SK-N-SH (cell line): ENCODE measurements around the gene FAM229A. TPM values are rescaled to one million over a fixed set of nuclear protein-coding genes. Genes with fewer than 3 reads are reported as not detected.

Experiments used
- CTCF ChIA-PET: fragments of 300-600, 350-600 bp; formaldehyde crosslinking; extraction: SDS; loops from one replicate; lab custom pipeline; 2021; lab: Yijun Ruan, JAX
- POLR2A ChIA-PET: fragments of 350-600 bp; sonication (Branson Sonifier 250); formaldehyde crosslinking; extraction: SDS; loops from one replicate; lab custom pipeline; 2020; ENCODE audit warnings: antibody characterized with exemption, inconsistent platforms; lab: Yijun Ruan, JAX
- DNase-seq: peaks from one replicate; pipeline ENCODE4 v3.0.0; 2012
- H2AFZ ChIP-seq: fragments of 200-600 bp; sonication (generic); 2 replicates; pipeline ENCODE4 v1.8.1; 2016; ENCODE audit warnings: antibody characterized with exemption, mild to moderate bottlenecking, low read depth
- H3F3A ChIP-seq: fragments of 200-600 bp; sonication (generic); replicated peaks from 2 replicates; pipeline ENCODE3; 2016; ENCODE audit warnings: antibody characterized with exemption, mild to moderate bottlenecking; ENCODE audit not compliant: insufficient read depth
- H3K27ac ChIP-seq, 2 experiments: fragments of 200-500 bp in 1 of 2; fragments of 200-600 bp in 1 of 2; sonication (Bioruptor generic) in 1 of 2; sonication (generic), shearing (Covaris generic) in 1 of 2; 2 replicates each; pipeline versions ENCODE4 v1.5.1 to v1.6.1; 2014 to 2016; ENCODE audit warnings: low read depth in 2 of 2, inconsistent platforms in 1 of 2, low read length in 1 of 2, mild to moderate bottlenecking in 1 of 2, mixed read lengths in 1 of 2
- H3K27me3 ChIP-seq: fragments of 200-600 bp; sonication (generic), shearing (Covaris generic); 2 replicates; pipeline ENCODE4 v1.6.1; 2016; ENCODE audit warnings: mixed run types; ENCODE audit not compliant: insufficient read depth
- H3K36me3 ChIP-seq, 2 experiments: fragments of 200-500 bp in 1 of 2; fragments of 200-600 bp in 1 of 2; sonication (Bioruptor generic) in 1 of 2; sonication (generic) in 1 of 2; replicated peaks in 1 of 2; 2 replicates each; pipeline versions ENCODE3 to v1.5.1; 2014 to 2016; ENCODE audit warnings: low read length in 1 of 2, mild to moderate bottlenecking in 1 of 2; ENCODE audit not compliant: insufficient read depth in 2 of 2, control insufficient read depth in 1 of 2
- H3K4me1 ChIP-seq, 2 experiments: fragments of 200-500 bp in 1 of 2; fragments of 200-600 bp in 1 of 2; sonication (Bioruptor generic) in 1 of 2; sonication (generic), shearing (Covaris generic) in 1 of 2; 2 replicates each; pipeline versions ENCODE4 v1.5.1 to v1.6.1; 2014 to 2016; ENCODE audit warnings: low read depth in 1 of 2, low read length in 1 of 2, mixed run types in 1 of 2; ENCODE audit not compliant: insufficient read depth in 2 of 2, control insufficient read depth in 1 of 2
- H3K4me2 ChIP-seq: fragments of 200-600 bp; sonication (generic), shearing (Covaris generic); 2 replicates; pipeline ENCODE4 v1.6.1; 2017; ENCODE audit warnings: mixed run types
- H3K4me3 ChIP-seq, 2 experiments: fragments of 200-500 bp in 1 of 2; fragments of 200-600 bp in 1 of 2; sonication (Bioruptor generic) in 1 of 2; sonication (generic), shearing (Covaris generic) in 1 of 2; 2 replicates each; pipeline versions ENCODE4 v1.5.1 to v1.8.1; 2014 to 2016; ENCODE audit warnings: low read depth in 2 of 2, inconsistent platforms in 1 of 2, low read length in 1 of 2, mild to moderate bottlenecking in 1 of 2, mixed read lengths in 1 of 2, moderate library complexity in 1 of 2
- H3K79me2 ChIP-seq: fragments of 200-600 bp; sonication (generic); 2 replicates; pipeline ENCODE4 v1.8.1; 2017; ENCODE audit warnings: mild to moderate bottlenecking; ENCODE audit not compliant: insufficient read depth
- H3K9ac ChIP-seq: fragments of 200-600 bp; sonication (generic); 2 replicates; pipeline ENCODE4 v1.6.1; 2017; ENCODE audit warnings: mixed run types
- H3K9me2 ChIP-seq: fragments of 200-600 bp; sonication (generic); 2 replicates; pipeline ENCODE4 v1.6.1; 2017; ENCODE audit warnings: mixed run types
- H3K9me3 ChIP-seq: fragments of 200-600 bp; sonication (generic); 2 replicates; pipeline ENCODE4 v1.6.1; 2017; ENCODE audit warnings: mixed run types, mild to moderate bottlenecking, moderate library complexity
- H4K20me1 ChIP-seq: fragments of 200-600 bp; sonication (generic); 2 replicates; pipeline ENCODE4 v1.6.1; 2017; ENCODE audit warnings: mild to moderate bottlenecking, mixed run types; ENCODE audit not compliant: insufficient read depth
- CHD2 ChIP-seq: fragments of 150-350 bp; IDR thresholded peaks from 2 replicates; pipeline ENCODE4 v1.6.1; 2018; ENCODE audit warnings: low read length; ENCODE audit not compliant: partially characterized antibody
- EZH2phosphoT487 ChIP-seq: fragments of 200-600 bp; sonication (generic); IDR thresholded peaks from 2 replicates; pipeline ENCODE4 v1.6.1; 2017; ENCODE audit warnings: low read depth, mixed run types, mild to moderate bottlenecking, antibody characterized with exemption, moderate library complexity, borderline replicate concordance
- FOSL2 ChIP-seq: IDR thresholded peaks from 2 replicates; pipeline ENCODE4 v1.4.0; 2012; ENCODE audit warnings: low read depth, mild to moderate bottlenecking, moderate library complexity, borderline replicate concordance
- GABPA ChIP-seq: IDR thresholded peaks from 2 replicates; pipeline ENCODE4 v1.4.0; 2012; ENCODE audit warnings: low read depth, mild to moderate bottlenecking
- POLR2AphosphoS5 ChIP-seq: IDR thresholded peaks from 2 replicates; pipeline ENCODE4 v1.6.1; 2012; ENCODE audit warnings: low read depth, low read length
- RAD21 ChIP-seq: IDR thresholded peaks from 2 replicates; pipeline ENCODE4 v1.6.1; 2012; ENCODE audit warnings: mild to moderate bottlenecking, low read length
- RXRA ChIP-seq: IDR thresholded peaks from 2 replicates; pipeline ENCODE4 v1.4.0; 2012; ENCODE audit warnings: low read depth, mild to moderate bottlenecking, borderline replicate concordance
- TCF12 ChIP-seq: IDR thresholded peaks from 2 replicates; pipeline ENCODE4 v1.4.0; 2012
- WGBS: methylation state at CpG from one replicate; pipeline ENCODE4 v1.1.6; 2017; ENCODE audit warnings: low lambda C conversion rate; 5-methylcytosine and 5-hydroxymethylcytosine counted together
- polyA plus RNA-seq, 3 experiments: library from polyadenylated mRNA; depleted of rRNA; stranded (reverse); fragments of >200 nt; gene quantifications; 2 replicates each; pipeline ENCODE4 v1.2.3, GENCODE V29; 2012
- TF ChIP-seq, protein P1 (sequence below): fragments of 200-600 bp; sonication (generic); IDR thresholded peaks from 2 replicates; pipeline ENCODE4 v1.6.1; 2017; ENCODE audit warnings: antibody characterized with exemption, mild to moderate bottlenecking, moderate library complexity
- TF ChIP-seq, protein P2 (sequence below): IDR thresholded peaks from 2 replicates; pipeline ENCODE4 v1.4.0; 2012; ENCODE audit warnings: low read depth, borderline replicate concordance
- TF ChIP-seq, protein P3 (sequence below): IDR thresholded peaks from 2 replicates; pipeline ENCODE4; 2012
- TF ChIP-seq, protein P4 (sequence below): IDR thresholded peaks from 2 replicates; pipeline ENCODE4 v1.6.1; 2012; ENCODE audit warnings: mild to moderate bottlenecking, low read depth, low read length, moderate library complexity
- TF ChIP-seq, protein P5 (sequence below): IDR thresholded peaks from 2 replicates; pipeline ENCODE4 v1.4.0; 2012; ENCODE audit warnings: low read depth, borderline replicate concordance
- TF ChIP-seq, protein P6 (sequence below): fragments of 150-350 bp; IDR thresholded peaks from 2 replicates; pipeline ENCODE4 v1.6.1; 2016; ENCODE audit warnings: mild to moderate bottlenecking, low read depth, low read length
- TF ChIP-seq, protein P7 (sequence below): fragments of 150-350 bp; IDR thresholded peaks from 2 replicates; pipeline ENCODE4 v1.6.1; 2017; ENCODE audit warnings: antibody characterized with exemption, low read length, low read depth, borderline replicate concordance
- TF ChIP-seq, protein P8 (sequence below): IDR thresholded peaks from 2 replicates; pipeline ENCODE4 v1.4.0; 2012; ENCODE audit warnings: low read depth

Gene FAM229A
- polyA plus RNA-seq, 1 of the 3 experiments (the other 2 are of a cell fraction), result 8.0 TPM

DNA sequence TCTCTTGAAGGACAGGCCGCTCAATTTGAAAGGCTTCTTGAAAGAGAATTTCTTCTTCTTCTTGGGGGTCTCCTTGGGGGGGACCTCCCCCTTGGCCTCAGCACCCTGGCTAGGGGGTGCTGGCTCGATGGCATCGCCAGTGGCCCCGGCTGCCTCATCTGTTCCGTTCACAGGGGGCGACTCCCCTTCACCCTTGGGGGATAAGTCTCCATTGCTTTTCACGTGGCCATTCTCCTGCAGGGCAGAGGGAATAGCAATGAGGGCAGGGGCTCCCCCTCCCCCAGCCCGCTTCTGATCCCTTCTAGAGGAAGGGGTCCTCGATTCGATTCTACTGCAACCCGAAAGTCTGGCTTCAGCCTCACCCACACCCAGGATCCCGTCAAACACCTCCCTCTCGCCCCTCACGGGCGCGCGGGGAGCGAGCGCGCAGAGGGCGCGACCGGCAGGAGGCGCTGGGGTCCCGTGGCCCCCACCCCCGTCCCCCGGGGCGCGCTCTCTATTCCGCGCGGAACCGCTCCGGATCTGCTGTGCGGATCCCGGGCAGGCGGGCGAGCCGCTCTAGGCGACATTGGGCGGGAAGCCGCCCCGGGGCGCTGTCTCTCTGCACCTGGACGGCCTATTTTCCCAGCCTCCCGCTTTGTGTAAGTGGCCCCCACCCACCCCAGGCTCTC, 27.3 kb downstream of the FAM229A start (continued):
- TF ChIP-seq CHD2 (no peak), POLR2AphosphoS5 (no peak), TCF12 (no peak), RAD21 (peak; percentile 45), RXRA (no peak), FOSL2 (no peak)
- TF ChIP-seq, protein P1, sequence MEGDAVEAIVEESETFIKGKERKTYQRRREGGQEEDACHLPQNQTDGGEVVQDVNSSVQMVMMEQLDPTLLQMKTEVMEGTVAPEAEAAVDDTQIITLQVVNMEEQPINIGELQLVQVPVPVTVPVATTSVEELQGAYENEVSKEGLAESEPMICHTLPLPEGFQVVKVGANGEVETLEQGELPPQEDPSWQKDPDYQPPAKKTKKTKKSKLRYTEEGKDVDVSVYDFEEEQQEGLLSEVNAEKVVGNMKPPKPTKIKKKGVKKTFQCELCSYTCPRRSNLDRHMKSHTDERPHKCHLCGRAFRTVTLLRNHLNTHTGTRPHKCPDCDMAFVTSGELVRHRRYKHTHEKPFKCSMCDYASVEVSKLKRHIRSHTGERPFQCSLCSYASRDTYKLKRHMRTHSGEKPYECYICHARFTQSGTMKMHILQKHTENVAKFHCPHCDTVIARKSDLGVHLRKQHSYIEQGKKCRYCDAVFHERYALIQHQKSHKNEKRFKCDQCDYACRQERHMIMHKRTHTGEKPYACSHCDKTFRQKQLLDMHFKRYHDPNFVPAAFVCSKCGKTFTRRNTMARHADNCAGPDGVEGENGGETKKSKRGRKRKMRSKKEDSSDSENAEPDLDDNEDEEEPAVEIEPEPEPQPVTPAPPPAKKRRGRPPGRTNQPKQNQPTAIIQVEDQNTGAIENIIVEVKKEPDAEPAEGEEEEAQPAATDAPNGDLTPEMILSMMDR, result peak; percentile 77
- TF ChIP-seq, protein P2, sequence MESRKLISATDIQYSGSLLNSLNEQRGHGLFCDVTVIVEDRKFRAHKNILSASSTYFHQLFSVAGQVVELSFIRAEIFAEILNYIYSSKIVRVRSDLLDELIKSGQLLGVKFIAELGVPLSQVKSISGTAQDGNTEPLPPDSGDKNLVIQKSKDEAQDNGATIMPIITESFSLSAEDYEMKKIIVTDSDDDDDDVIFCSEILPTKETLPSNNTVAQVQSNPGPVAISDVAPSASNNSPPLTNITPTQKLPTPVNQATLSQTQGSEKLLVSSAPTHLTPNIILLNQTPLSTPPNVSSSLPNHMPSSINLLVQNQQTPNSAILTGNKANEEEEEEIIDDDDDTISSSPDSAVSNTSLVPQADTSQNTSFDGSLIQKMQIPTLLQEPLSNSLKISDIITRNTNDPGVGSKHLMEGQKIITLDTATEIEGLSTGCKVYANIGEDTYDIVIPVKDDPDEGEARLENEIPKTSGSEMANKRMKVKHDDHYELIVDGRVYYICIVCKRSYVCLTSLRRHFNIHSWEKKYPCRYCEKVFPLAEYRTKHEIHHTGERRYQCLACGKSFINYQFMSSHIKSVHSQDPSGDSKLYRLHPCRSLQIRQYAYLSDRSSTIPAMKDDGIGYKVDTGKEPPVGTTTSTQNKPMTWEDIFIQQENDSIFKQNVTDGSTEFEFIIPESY, result no peak
- TF ChIP-seq, protein P3, sequence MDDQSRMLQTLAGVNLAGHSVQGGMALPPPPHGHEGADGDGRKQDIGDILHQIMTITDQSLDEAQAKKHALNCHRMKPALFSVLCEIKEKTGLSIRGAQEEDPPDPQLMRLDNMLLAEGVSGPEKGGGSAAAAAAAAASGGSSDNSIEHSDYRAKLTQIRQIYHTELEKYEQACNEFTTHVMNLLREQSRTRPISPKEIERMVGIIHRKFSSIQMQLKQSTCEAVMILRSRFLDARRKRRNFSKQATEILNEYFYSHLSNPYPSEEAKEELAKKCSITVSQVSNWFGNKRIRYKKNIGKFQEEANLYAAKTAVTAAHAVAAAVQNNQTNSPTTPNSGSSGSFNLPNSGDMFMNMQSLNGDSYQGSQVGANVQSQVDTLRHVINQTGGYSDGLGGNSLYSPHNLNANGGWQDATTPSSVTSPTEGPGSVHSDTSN, result no peak

DNA sequence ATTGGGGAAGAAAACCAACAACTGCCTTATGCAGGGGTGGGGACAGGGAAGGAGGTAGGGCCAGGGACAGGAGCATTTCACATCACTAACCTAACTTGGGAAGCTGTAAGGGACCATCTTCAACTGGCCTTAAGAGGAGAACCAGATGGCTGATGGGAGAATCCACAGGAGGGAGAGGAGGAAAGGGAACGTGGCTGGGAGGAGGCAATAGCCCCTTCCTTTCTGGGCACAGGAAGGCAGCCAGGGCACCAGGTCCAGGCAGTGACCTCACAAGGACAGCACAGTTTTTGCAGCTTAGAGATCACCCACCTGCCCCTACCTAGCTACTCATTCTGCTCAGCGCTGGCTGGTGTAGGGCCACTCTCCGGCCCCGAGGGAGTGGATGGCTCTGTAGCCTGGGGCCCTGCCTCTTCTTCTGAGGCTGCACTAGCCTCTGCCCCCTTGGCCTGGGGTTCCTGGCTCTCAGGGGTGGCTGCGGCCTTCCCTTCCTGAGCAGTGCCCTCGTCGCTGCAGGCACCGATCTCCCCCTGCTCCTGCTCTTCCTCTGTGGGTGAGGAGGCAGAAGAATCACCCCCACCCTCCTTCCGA, 27.9 kb downstream of the FAM229A start:
- Histone ChIP-seq H3K9me2 (no peaks in the 10 kb centered on the region), H3K4me3 (peak overlapping the region; percentile 84 to 92), H2AFZ (no peak overlapping the region), H4K20me1 (peaks cover 39% of the 10 kb centered on the region), H3K36me3 (peaks cover 23 to 48% of the 10 kb centered on the region in 2 experiments), H3K27me3 (no peaks in the 10 kb centered on the region), H3K4me1 (peaks cover 8 to 31% of the 10 kb centered on the region in 2 experiments; a peak in 3 of 4 replicates), H3K9me3 (no peaks in the 10 kb centered on the region), H3K4me2 (peak overlapping the region; percentile 98), H3F3A (peaks cover 24% of the 10 kb centered on the region), H3K27ac (peak overlapping the region; percentile 36 to 81; a peak in 2 of 4 replicates), H3K9ac (peak overlapping the region; percentile 96), H3K79me2 (peaks cover 44% of the 10 kb centered on the region)
- POLR2A ChIA-PET, result interaction anchor here (0.8 to 1.2 kb wide), 2 partner anchors 61 to 92 kb away, joined by 3 read pairs; no protein-coding TSS in a partner anchor
- DNase-seq, result no peak
- CTCF ChIA-PET, result interaction anchor here (0.9 to 3.7 kb wide), 5 partner anchors 13 to 67 kb away, joined by 3 to 24 read pairs (median 5); no protein-coding TSS in a partner anchor
- WGBS, result 24% methylated on average over 7 of the region's 9 CpGs
- no peak for TF ChIP-seq RAD21
- TF ChIP-seq, protein P4, sequence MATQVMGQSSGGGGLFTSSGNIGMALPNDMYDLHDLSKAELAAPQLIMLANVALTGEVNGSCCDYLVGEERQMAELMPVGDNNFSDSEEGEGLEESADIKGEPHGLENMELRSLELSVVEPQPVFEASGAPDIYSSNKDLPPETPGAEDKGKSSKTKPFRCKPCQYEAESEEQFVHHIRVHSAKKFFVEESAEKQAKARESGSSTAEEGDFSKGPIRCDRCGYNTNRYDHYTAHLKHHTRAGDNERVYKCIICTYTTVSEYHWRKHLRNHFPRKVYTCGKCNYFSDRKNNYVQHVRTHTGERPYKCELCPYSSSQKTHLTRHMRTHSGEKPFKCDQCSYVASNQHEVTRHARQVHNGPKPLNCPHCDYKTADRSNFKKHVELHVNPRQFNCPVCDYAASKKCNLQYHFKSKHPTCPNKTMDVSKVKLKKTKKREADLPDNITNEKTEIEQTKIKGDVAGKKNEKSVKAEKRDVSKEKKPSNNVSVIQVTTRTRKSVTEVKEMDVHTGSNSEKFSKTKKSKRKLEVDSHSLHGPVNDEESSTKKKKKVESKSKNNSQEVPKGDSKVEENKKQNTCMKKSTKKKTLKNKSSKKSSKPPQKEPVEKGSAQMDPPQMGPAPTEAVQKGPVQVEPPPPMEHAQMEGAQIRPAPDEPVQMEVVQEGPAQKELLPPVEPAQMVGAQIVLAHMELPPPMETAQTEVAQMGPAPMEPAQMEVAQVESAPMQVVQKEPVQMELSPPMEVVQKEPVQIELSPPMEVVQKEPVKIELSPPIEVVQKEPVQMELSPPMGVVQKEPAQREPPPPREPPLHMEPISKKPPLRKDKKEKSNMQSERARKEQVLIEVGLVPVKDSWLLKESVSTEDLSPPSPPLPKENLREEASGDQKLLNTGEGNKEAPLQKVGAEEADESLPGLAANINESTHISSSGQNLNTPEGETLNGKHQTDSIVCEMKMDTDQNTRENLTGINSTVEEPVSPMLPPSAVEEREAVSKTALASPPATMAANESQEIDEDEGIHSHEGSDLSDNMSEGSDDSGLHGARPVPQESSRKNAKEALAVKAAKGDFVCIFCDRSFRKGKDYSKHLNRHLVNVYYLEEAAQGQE, result no peak
- TF ChIP-seq CHD2, result no peak
- TF ChIP-seq, protein P5, sequence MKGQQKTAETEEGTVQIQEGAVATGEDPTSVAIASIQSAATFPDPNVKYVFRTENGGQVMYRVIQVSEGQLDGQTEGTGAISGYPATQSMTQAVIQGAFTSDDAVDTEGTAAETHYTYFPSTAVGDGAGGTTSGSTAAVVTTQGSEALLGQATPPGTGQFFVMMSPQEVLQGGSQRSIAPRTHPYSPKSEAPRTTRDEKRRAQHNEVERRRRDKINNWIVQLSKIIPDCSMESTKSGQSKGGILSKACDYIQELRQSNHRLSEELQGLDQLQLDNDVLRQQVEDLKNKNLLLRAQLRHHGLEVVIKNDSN, result no peak
- no peak for TF ChIP-seq GABPA
- TF ChIP-seq POLR2AphosphoS5, result no peak
- TF ChIP-seq, protein P6, sequence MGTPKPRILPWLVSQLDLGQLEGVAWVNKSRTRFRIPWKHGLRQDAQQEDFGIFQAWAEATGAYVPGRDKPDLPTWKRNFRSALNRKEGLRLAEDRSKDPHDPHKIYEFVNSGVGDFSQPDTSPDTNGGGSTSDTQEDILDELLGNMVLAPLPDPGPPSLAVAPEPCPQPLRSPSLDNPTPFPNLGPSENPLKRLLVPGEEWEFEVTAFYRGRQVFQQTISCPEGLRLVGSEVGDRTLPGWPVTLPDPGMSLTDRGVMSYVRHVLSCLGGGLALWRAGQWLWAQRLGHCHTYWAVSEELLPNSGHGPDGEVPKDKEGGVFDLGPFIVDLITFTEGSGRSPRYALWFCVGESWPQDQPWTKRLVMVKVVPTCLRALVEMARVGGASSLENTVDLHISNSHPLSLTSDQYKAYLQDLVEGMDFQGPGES, result no peak
- TF ChIP-seq, protein P7, sequence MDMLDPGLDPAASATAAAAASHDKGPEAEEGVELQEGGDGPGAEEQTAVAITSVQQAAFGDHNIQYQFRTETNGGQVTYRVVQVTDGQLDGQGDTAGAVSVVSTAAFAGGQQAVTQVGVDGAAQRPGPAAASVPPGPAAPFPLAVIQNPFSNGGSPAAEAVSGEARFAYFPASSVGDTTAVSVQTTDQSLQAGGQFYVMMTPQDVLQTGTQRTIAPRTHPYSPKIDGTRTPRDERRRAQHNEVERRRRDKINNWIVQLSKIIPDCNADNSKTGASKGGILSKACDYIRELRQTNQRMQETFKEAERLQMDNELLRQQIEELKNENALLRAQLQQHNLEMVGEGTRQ, result no peak
- TF ChIP-seq, protein P8, sequence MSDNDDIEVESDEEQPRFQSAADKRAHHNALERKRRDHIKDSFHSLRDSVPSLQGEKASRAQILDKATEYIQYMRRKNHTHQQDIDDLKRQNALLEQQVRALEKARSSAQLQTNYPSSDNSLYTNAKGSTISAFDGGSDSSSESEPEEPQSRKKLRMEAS, result no peak
- no peak for TF ChIP-seq EZH2phosphoT487
